Body of pancreas (tissue), 4 donors: ENCODE measurements around the gene SLC5A5. TPM values are rescaled to one million over a fixed set of nuclear protein-coding genes. Genes with fewer than 3 reads are reported as not detected.

Experiments
- ATAC-seq: fragments of 150-250 bp; one replicate; pipeline ENCODE4 v1.9.1; 2016
- DNase-seq, 4 donors: peaks; one replicate each; pipeline ENCODE4 v3.0.0-alpha.2; 2019
- H3K27ac ChIP-seq, 4 donors: fragments of 200-600 bp; sonication (generic); 1 replicate in 3 of 4; 2 replicates in 1 of 4; pipeline versions ENCODE4 v1.5.1 to v1.6.1; 2016 to 2019; ENCODE audit warnings: mild to moderate bottlenecking in 1 of 4, mixed read lengths in 1 of 4, moderate library complexity in 1 of 4
- H3K27me3 ChIP-seq, 2 donors: fragments of 200-600 bp; sonication (generic); one replicate each; pipeline ENCODE4 v1.6.0; 2016; ENCODE audit warnings: mild to moderate bottlenecking in 1 of 2
- H3K36me3 ChIP-seq, 2 donors: fragments of 200-600 bp; sonication (generic); replicated peaks in 1 of 2; 2 replicates each; pipeline ENCODE4 v1.5.1; 2016; ENCODE audit warnings: low read depth in 2 of 2; ENCODE audit not compliant: insufficient read depth in 1 of 2
- H3K4me1 ChIP-seq: fragments of 200-600 bp; sonication (generic); one replicate; pipeline ENCODE4 v1.6.0; 2016
- H3K4me3 ChIP-seq, 2 donors: fragments of 200-600 bp; sonication (generic); 1 replicate in 1 of 2; 2 replicates in 1 of 2; pipeline ENCODE4 v1.5.1; 2016 to 2019
- H3K9me3 ChIP-seq, 3 donors: fragments of 200-600 bp; sonication (generic); 1 replicate in 2 of 3; 2 replicates in 1 of 3; pipeline ENCODE4 v1.5.1; 2016
- CTCF ChIP-seq, 7 experiments: fragments of 450-650 bp in 4 of 7; fragments of 200-600 bp in 3 of 7; sonication (generic) in 3 of 7; IDR thresholded peaks; one replicate each; pipeline ENCODE4 v1.5.1; 2016 to 2019; ENCODE audit warnings: antibody characterized with exemption in 7 of 7
- POLR2A ChIP-seq, 3 donors: fragments of 450-650 bp; IDR thresholded peaks; one replicate each; pipeline ENCODE4 v1.6.1; 2016; ENCODE audit warnings: antibody characterized with exemption in 3 of 3, mild to moderate bottlenecking in 2 of 3
- WGBS, 2 donors: methylation state at CpG; one replicate each; pipeline ENCODE4 v1.1.5; 2017; 5-methylcytosine and 5-hydroxymethylcytosine counted together
- intact Hi-C: fragments of 100-400 bp; cut with DNase I; formaldehyde crosslinking; loops from one replicate; pipeline ENCODE4 v1.15.1; 2023
- total RNA-seq, 2 donors: library from RNA; depleted of rRNA; stranded (reverse); fragments of >200 nt; gene quantifications; one replicate each; pipeline ENCODE4 v1.1.0, GENCODE V29; 2016

Gene SLC5A5
- total RNA-seq = not detected

DNA sequence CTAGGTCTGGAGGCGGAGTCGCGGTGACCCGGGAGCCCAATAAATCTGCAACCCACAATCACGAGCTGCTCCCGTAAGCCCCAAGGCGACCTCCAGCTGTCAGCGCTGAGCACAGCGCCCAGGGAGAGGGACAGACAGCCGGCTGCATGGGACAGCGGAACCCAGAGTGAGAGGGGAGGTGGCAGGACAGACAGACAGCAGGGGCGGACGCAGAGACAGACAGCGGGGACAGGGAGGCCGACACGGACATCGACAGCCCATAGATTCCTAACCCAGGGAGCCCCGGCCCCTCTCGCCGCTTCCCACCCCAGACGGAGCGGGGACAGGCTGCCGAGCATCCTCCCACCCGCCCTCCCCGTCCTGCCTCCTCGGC is at the start of gene SLC5A5:
TSS of gene SLC5A5 (plus strand) at position 68 of the 373 bp plus-strand sequence. CDS start 375 bp downstream, outside the sequence.
- Histone ChIP-seq H3K27ac (no peak within 1 kb of the TSS), H3K4me1 (peaks cover 14% of the 10 kb centered on the region), H3K36me3 (no peaks in the 10 kb centered on the region), H3K9me3 (no peaks in the 10 kb centered on the region), H3K27me3 (peaks cover 0 to 30% of the 10 kb centered on the region in 2 donors), H3K4me3 (no peak within 1 kb of the TSS)
- no peak for ATAC-seq
- no peak for TF ChIP-seq POLR2A (IDR thresholded peaks at IDR 0.05)
- TF ChIP-seq CTCF (IDR thresholded peaks at IDR 0.05) = no peak
- intact Hi-C loops = no loop called here
- 5 to 13% methylated on average over 3 to 26 of the region's 26 CpGs for WGBS, 2 donors
- no peak for DNase-seq

- H3K4me1 ChIP-seq = no peaks in the 10 kb centered on the region
- no peak overlapping the region for H3K27ac ChIP-seq
- WGBS, 2 donors = 54 to 55% methylated on average over 4 to 8 of the region's 8 CpGs
- intact Hi-C loops = no loop called here
- H3K4me3 ChIP-seq = no peak overlapping the region
- DNase-seq (no peak), ATAC-seq (no peak)
- H3K36me3 ChIP-seq = no peaks in the 10 kb centered on the region
- TF ChIP-seq POLR2A (IDR thresholded peaks at IDR 0.05) (no peak), CTCF (IDR thresholded peaks at IDR 0.05) (no peak)
- no peaks in the 10 kb centered on the region for H3K9me3 ChIP-seq
- no peaks in the 10 kb centered on the region for H3K27me3 ChIP-seq
These were observed 47.4 kb upstream of the SLC5A5 start for GRCh38 chr19:17824339-17824738.

- Histone ChIP-seq H3K27me3 (peaks cover 0 to 3% of the 10 kb centered on the region in 2 donors), H3K4me3 (no peak overlapping the region), H3K9me3 (no peaks in the 10 kb centered on the region), H3K36me3 (no peaks in the 10 kb centered on the region), H3K27ac (no peak overlapping the region), H3K4me1 (peaks cover 15% of the 10 kb centered on the region)
- intact Hi-C loops = no loop called here
- DNase-seq (no peak), ATAC-seq (no peak)
- TF ChIP-seq CTCF (IDR thresholded peaks at IDR 0.05) (no peak), POLR2A (IDR thresholded peaks at IDR 0.05) (no peak)
- 85 to 87% methylated on average over 7 to 13 of the region's 13 CpGs for WGBS, 2 donors
These were observed 45.2 kb upstream of the SLC5A5 start for GRCh38 chr19:17826508-17827056.

- peak; percentile 10 for ATAC-seq
- WGBS, 2 donors = 10 to 18% methylated on average over 6 to 28 of the region's 29 CpGs
- intact Hi-C loops = no loop called here
- Histone ChIP-seq H3K4me1 (peaks cover 16% of the 10 kb centered on the region), H3K27ac (no peak overlapping the region), H3K36me3 (no peaks in the 10 kb centered on the region), H3K9me3 (no peaks in the 10 kb centered on the region), H3K4me3 (no peak overlapping the region), H3K27me3 (peaks cover 0 to 4% of the 10 kb centered on the region in 2 donors)
- TF ChIP-seq POLR2A (IDR thresholded peaks at IDR 0.05) = no peak
- no peak for TF ChIP-seq CTCF (IDR thresholded peaks at IDR 0.05)
- DNase-seq = peak in 3 of 4 donors; percentile 15 to 40 (median 34)
These were observed 41.7 kb upstream of the SLC5A5 start for GRCh38 chr19:17829855-17830566.
